Tibial artery (tissue), 4 donors: ENCODE data around the gene HYOU1.

Experiments used
- DNase-seq, 2 donors: peaks; one replicate each; pipeline ENCODE4 v3.0.0-alpha.2; 2019
- H3K27ac ChIP-seq, 2 donors: fragments of 200-600 bp; sonication (generic) in 1 of 2; 1 replicate in 1 of 2; 2 replicates in 1 of 2; pipeline ENCODE4 v1.5.1; 2018 to 2019; ENCODE audit warnings: mild to moderate bottlenecking in 1 of 2
- H3K27me3 ChIP-seq, 2 donors: fragments of 200-600 bp; sonication (generic) in 1 of 2; one replicate each; pipeline versions ENCODE4 v1.5.1 to v1.6.0; 2016 to 2019
- H3K36me3 ChIP-seq, 3 donors: fragments of 200-600 bp; sonication (generic) in 2 of 3; one replicate each; pipeline ENCODE4 v1.5.1; 2016 to 2019; ENCODE audit warnings: mild to moderate bottlenecking in 2 of 3
- H3K4me1 ChIP-seq, 4 donors: fragments of 200-600 bp; sonication (generic) in 2 of 4; 1 replicate in 3 of 4; 2 replicates in 1 of 4; pipeline ENCODE4 v1.5.1; 2016 to 2019
- H3K4me3 ChIP-seq, 2 donors: fragments of 200-600 bp; sonication (generic) in 1 of 2; 1 replicate in 1 of 2; 2 replicates in 1 of 2; pipeline ENCODE4 v1.5.1; 2018 to 2019; ENCODE audit warnings: mild to moderate bottlenecking in 2 of 2
- H3K9me3 ChIP-seq, 3 donors: fragments of 200-600 bp; sonication (generic) in 1 of 3; one replicate each; pipeline ENCODE4 v1.5.1; 2016 to 2019
- intact Hi-C: fragments of 100-400 bp; cut with DNase I; formaldehyde crosslinking; loops from one replicate; pipeline ENCODE4 v1.15.0; 2023; ENCODE audit warnings: low total_unique reads
- TF ChIP-seq, protein P1 (sequence below), 2 experiments: fragments of 200-600 bp in 1 of 2; fragments of 450-650 bp in 1 of 2; IDR thresholded peaks; one replicate each; pipeline ENCODE4 v1.5.1; 2017 to 2019; ENCODE audit warnings: antibody characterized with exemption in 2 of 2, mild to moderate bottlenecking in 1 of 2, moderate library complexity in 1 of 2

Gene HYOU1

DNA sequence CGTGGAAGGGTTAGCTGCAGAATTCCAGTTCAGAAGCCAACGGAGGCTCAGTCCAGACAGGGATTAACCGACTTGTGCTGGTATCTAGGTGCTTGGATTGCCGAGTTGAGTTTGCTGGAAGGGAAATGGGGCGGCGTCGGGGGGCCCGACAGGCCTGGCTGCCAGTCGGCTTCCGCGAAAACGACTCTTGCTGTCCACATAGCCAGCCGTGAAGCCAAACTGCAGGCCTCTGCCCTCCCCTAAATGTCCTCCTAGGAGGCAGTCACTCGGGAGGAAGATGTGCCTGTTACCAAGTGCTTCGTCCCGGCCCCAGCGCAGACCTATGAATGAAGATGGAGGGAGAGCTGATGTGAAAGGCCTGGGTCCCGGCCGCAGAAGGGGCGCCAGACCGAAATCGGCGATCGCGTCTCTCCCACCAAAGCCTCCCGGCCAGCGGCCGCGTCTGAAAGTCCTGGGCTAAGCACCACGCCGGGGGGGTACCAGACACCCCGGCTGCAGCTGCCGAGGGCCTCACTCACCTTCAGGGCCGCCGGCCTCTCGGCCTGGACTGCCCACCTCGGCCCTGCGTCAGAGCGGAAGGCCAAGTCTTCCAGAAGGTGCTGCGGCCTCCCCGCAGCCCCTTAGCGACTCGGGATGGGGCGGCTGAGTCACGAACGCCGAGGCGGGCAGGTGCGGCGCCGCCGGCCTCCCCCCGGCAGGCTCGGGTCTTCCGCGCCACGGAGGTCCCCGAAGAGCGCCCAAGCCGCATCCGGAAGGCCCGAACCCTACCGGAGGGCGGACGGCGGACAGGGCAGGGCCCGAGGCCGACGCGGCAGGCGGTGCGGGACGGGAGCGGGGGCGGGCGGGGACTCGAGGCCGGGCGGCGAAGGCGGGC lies 37.2 kb upstream of the HYOU1 start:
- TF ChIP-seq, protein P1, sequence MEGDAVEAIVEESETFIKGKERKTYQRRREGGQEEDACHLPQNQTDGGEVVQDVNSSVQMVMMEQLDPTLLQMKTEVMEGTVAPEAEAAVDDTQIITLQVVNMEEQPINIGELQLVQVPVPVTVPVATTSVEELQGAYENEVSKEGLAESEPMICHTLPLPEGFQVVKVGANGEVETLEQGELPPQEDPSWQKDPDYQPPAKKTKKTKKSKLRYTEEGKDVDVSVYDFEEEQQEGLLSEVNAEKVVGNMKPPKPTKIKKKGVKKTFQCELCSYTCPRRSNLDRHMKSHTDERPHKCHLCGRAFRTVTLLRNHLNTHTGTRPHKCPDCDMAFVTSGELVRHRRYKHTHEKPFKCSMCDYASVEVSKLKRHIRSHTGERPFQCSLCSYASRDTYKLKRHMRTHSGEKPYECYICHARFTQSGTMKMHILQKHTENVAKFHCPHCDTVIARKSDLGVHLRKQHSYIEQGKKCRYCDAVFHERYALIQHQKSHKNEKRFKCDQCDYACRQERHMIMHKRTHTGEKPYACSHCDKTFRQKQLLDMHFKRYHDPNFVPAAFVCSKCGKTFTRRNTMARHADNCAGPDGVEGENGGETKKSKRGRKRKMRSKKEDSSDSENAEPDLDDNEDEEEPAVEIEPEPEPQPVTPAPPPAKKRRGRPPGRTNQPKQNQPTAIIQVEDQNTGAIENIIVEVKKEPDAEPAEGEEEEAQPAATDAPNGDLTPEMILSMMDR (IDR thresholded peaks at IDR 0.05), result no peak
- intact Hi-C loops, result no loop called here
- Histone ChIP-seq H3K27ac (peak overlapping the region; percentile 94 to 98), H3K4me1 (peaks cover 0 to 26% (median 19%) of the 10 kb centered on the region in 4 donors), H3K9me3 (no peaks in the 10 kb centered on the region), H3K4me3 (peak overlapping the region; percentile 77 to 88), H3K27me3 (no peaks in the 10 kb centered on the region), H3K36me3 (peaks cover 6 to 37% (median 22%) of the 10 kb centered on the region in 3 donors)
- DNase-seq, result peak in 1 of 2 donors; percentile 72

DNA sequence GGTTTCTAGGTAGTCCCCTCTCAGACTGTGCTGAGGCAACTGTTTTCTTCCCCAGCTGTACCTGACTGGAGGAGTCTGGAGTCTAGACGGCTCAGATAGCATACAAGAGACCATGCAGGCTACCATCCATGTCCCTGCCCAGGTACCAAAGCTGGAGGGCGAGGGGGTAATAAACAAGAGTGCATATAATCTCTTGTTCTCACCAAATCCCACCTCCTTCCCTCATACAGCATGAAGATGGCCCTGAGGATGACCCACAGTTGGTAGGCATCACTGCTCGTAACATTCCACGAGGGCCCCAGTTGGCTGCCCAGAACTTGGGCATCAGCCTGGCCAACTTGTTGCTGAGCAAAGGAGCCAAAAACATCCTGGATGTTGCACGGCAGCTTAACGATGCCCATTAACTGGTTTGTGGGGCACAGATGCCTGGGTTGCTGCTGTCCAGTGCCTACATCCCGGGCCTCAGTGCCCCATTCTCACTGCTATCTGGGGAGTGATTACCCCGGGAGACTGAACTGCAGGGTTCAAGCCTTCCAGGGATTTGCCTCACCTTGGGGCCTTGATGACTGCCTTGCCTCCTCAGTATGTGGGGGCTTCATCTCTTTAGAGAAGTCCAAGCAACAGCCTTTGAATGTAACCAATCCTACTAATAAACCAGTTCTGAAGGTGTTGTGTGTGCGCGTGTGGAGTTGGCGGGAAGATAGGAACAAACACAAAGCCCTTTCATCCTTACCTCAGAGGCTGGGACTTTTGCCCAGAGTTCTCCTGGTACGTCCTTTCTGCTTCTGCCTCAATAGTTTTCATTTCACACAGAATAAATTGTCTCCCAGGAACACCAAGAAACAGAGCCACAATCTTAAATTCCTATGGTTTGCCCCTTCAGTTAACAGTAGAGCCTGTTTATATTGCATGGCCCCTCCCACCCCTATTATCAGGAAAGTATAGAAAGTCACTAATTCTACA lies 36.2 kb upstream of the HYOU1 start:
- no peak for DNase-seq
- H3K4me3 ChIP-seq, result peak overlapping the region; percentile 77 to 88
- H3K27me3 ChIP-seq, result no peaks in the 10 kb centered on the region
- H3K9me3 ChIP-seq, result no peaks in the 10 kb centered on the region
- H3K36me3 ChIP-seq, result peaks cover 6 to 34% (median 21%) of the 10 kb centered on the region in 3 donors
- intact Hi-C loops, result no loop called here
- peaks cover 0 to 26% (median 19%) of the 10 kb centered on the region in 4 donors for H3K4me1 ChIP-seq
- H3K27ac ChIP-seq, result peak overlapping the region; percentile 94 to 98
- TF ChIP-seq, protein P1 (IDR thresholded peaks at IDR 0.05), result no peak

DNA sequence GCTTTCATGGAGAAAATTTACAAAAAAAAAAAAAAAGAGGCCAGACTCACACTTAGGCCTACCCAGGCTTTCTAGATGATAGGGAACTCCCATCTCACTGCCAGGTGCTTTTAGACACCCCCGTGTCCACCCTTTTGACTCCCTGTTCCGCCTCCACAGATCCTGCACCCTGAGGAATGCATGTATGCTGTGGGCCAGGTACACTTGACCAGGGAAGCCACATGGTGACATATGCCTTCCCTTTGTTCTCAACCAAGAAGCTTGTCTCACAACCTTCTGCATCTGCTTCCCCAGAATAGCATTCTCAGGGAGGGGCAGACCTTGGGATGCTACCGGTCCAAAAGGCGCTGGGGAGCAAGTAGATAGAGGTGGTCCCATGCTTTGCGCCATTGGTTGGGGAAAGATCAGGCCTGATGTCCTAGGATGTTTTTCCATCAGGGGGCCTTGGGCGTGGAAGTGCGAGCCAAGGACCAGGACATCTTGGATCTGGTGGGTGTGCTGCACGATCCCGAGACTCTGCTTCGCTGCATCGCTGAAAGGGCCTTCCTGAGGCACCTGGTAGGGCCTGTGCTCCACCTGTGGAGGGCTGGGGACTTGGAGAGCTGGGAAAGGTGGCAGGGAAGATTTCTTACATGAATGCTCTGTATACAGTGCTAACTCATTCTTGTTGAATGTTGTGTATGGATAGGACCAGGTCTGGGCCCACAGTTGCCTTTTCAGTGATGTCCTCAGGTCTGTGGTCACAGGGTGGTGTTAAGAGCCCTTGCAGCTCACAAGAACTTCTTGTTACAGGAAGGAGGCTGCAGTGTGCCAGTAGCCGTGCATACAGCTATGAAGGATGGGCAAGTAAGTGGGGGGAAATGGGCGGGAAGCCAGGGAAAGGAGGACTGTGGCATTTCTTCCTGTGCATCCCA lies 35.2 kb upstream of the HYOU1 start:
- Histone ChIP-seq H3K36me3 (peaks cover 6 to 25% (median 12%) of the 10 kb centered on the region in 3 donors), H3K27me3 (no peaks in the 10 kb centered on the region), H3K4me3 (no peak overlapping the region), H3K4me1 (peaks cover 0 to 26% (median 19%) of the 10 kb centered on the region in 4 donors), H3K27ac (peak overlapping the region in 1 of 2 donors; percentile 94), H3K9me3 (no peaks in the 10 kb centered on the region)
- intact Hi-C loops, result no loop called here
- TF ChIP-seq, protein P1 (IDR thresholded peaks at IDR 0.05), result no peak
- DNase-seq, result no peak

DNA sequence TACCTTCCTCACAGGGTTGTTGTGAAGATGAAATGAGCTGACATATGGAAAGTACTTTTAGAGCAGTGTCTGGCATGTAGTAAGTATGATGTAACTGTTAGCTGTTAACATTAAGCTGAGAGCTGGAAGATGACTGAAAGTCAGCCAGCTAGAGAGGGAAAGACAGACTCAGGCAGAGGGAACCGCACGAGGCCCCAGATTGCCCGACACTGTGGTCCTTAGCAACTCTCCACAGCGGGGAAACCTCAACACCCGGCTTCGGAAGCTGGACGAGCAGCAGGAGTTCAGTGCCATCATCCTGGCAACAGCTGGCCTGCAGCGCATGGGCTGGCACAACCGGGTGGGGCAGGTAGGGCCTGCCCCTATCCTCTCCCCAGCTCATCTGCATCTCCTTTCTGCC lies 34.2 kb upstream of the HYOU1 start:
- Histone ChIP-seq H3K27me3 (no peaks in the 10 kb centered on the region), H3K9me3 (no peaks in the 10 kb centered on the region), H3K4me3 (no peak overlapping the region), H3K4me1 (peaks cover 0 to 26% (median 19%) of the 10 kb centered on the region in 4 donors), H3K36me3 (peaks cover 0 to 14% (median 1%) of the 10 kb centered on the region in 3 donors), H3K27ac (no peak overlapping the region)
- intact Hi-C loops, result no loop called here
- TF ChIP-seq, protein P1 (IDR thresholded peaks at IDR 0.05), result no peak
- no peak for DNase-seq

DNA sequence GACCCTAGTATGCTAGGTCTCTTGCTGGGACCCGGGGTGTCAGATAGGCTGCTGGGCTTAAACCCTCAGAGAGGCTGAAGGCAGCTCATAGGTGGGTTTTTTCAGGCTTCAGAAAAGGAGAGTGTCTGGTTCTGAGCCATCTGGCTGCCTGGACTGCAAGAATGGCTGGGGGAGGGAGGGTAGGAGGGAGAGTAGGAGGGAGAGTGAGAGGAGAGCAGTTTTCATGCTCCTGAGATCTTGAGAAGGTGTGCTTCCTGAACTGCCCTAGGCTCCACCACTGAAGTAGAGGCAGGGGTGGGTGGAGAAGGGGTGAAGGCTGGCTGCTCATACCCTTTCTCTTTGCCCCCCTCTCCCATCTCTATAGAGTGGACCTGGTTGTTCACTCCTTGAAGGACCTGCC lies 32.3 kb upstream of the HYOU1 start:
- no peaks in the 10 kb centered on the region for H3K27me3 ChIP-seq
- TF ChIP-seq, protein P1 (IDR thresholded peaks at IDR 0.05), result no peak
- peaks cover 5 to 32% (median 25%) of the 10 kb centered on the region in 4 donors for H3K4me1 ChIP-seq
- intact Hi-C loops, result no loop called here
- DNase-seq, result no peak
- no peak overlapping the region for H3K4me3 ChIP-seq
- H3K27ac ChIP-seq, result no peak overlapping the region
- H3K9me3 ChIP-seq, result no peaks in the 10 kb centered on the region
- H3K36me3 ChIP-seq, result peaks cover 0 to 13% (median 0%) of the 10 kb centered on the region in 3 donors
